Stimulated activated CD8-positive, alpha-beta memory T cell treated with anti-CD3 and anti-CD28 coated beads, Interleukin-12 subunit alpha, Interleukin-12 subunit beta, amount 100 ng/mL, for 4 hours (primary cell): ENCODE measurements around the gene PLOD3.
"Not testable (repeated sequence)": the region's sequence is repeated elsewhere in the genome, so short reads cannot be mapped to it uniquely, and the experiment has no call there.

ENCODE experiments used
- DNase-seq: peaks from one replicate; pipeline ENCODE4 v3.0.0-alpha.2; 2020; ENCODE audit warnings: low read depth

The PLOD3 gene

DNA sequence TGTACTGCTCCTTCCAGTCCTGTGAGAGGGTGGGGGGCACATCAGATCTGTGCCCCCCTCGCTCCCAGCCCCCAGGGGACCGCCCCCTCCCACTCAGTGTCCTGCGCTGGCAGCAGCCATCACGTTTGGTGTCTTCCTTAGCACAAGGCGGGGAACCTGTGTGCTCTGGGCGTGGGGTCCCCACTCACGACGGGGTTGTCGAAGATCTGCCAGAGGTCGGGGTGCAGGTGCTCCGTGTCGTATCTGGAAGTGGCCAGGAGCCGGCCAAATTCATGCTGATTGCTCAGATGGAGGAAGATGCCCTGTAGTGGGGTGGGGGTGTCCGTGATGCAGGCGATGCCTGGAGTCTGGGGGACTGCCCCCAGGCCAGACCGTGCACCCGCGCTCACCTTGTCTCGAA, 7.2 kb downstream of the PLOD3 start:
- no peak for DNase-seq

DNA sequence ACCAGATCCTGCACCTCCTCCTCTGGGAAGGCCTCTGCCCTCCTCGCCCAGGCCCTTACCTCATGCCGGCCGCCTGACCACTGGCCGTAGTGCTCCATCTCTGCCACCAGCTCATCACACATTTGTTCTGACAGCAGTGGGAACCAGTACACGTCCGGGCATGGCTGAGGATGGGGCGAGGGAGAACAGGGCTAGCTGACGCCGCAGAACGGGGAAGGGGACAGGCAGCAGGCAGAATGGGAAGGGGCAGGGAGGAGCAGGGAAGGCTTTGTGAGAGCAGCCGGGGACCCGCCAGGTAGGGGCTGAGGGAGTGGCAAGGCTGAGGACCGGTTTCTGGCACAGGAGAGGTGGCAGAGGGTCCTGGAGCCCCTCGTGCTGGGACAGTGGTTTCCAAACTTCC, 8.6 kb downstream of the PLOD3 start:
- DNase-seq: no peak

DNA sequence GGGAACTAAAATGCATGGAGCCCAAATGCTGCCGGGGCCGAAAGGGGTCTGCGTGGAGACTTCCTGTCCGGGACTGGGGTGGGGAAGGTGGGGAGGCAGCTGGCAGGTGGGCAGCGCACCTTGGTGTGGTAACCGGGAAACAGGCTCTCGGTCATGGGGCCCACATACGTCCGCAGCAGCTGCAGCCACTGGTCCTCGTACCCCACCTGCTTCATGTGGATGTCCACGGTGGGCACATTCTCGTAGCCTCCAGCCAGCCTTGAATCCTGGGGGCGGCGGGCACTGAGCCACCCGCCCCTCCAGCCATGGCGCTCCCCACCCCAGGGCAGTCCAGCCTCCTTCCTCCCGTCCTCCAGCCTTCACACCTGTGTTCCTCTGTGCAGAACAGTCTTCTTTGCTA, 9.9 kb downstream of the PLOD3 start:
- no peak for DNase-seq

GRCh38 chr7:101206665-101207042, 10.7 kb downstream of the PLOD3 start:
- DNase-seq: no peak

DNA sequence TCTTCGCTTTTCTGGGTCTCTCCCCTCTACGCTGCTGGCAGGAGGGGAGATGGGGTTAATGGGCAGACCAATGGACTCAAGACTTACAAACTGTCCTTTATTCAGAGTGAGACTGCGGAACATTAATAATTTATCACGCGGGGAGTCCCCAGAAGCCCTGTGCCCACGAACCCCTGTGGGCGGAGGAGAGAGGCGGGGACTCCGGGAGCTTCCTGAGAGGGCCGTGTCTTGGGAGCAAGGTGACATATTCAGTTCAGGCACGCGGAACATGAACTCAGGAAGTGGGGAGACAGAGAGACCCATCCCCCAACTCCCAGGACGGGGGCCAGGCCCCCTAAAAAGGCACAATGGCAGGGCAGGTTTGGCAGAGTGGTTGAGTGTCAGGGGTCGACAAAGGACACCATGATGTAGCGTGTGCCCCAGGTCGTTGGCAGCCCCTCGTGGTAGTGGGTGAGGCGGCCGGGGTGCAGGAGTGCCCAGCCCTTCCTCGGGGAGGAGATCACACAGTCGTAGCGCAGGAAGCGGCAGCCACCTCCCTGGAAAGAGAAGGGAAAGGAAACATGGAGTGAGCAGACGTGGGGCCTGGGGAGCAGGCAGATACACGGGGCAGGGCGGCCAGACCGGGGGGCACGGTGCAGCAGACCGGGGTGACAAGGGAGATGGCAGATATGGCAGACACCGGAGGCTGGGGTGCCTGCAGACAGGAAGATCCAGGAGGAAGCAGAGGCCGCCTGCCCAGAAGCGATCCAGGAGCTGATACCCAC, 11.3 kb downstream of the PLOD3 start:
- no peak for DNase-seq

DNA sequence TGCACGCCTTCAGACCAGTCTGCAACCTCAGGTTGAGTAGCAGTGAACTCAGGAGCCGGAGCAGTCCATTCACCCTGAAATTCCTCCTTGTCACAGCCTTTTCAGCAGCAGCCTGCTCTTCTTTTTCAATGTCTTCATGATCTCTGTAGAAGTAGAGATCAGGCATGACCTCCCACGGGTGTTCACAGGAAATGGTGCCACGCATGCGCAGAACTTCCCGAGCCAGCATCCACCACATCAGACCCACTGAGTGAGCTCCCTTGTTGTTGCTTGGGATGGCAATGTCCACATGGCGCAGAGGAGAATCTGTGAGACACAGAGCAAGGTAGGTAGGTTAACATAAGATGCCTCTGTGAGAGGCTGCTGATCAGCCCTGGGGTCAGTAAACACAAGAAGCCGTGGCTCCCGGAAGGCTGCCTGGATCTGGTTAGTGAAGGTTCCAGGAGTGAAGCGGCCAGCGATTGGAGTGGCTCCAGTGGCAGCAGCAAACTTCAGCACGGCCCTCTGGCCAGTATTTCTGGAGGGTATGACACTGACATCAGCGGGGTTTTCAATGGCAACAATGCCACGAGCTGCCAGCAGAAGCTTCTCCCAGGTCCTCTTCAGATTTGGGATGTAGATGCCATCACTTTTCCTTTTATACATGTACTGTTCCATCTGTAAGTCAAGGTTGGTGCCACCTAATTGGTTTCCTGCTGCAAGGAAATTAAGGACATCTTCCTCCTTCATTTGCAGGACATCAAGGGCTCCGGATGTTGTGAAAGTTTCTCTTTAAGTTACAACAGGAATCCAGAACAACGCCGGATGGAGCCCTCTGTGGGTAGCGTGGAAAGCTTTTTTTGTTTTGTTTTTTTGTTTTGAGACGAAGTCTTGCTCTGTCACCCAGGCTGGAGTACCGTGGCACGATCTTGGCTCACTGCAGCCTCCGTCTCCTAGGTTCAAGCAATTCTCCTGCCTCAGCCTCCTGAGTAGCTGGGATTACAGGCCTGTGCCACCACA, 13.3 kb downstream of the PLOD3 start:
- DNase-seq: not testable (repeated sequence)

DNA sequence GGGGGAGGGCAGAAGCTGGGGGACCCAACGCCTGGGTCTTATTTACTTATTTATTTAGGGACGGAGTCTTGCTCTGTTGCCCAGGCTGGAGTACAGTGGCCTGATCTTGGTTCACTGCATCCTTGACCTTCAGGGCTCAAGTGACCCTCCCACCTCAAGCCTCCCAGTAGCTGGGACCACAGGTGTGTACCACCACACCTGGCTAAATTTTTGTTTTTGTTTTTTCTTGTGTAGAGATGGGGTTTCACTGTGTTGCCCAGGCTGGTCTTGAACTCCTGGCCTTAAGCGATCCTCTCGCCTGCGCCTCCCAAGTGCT, 14.8 kb downstream of the PLOD3 start:
- DNase-seq: no peak

DNA sequence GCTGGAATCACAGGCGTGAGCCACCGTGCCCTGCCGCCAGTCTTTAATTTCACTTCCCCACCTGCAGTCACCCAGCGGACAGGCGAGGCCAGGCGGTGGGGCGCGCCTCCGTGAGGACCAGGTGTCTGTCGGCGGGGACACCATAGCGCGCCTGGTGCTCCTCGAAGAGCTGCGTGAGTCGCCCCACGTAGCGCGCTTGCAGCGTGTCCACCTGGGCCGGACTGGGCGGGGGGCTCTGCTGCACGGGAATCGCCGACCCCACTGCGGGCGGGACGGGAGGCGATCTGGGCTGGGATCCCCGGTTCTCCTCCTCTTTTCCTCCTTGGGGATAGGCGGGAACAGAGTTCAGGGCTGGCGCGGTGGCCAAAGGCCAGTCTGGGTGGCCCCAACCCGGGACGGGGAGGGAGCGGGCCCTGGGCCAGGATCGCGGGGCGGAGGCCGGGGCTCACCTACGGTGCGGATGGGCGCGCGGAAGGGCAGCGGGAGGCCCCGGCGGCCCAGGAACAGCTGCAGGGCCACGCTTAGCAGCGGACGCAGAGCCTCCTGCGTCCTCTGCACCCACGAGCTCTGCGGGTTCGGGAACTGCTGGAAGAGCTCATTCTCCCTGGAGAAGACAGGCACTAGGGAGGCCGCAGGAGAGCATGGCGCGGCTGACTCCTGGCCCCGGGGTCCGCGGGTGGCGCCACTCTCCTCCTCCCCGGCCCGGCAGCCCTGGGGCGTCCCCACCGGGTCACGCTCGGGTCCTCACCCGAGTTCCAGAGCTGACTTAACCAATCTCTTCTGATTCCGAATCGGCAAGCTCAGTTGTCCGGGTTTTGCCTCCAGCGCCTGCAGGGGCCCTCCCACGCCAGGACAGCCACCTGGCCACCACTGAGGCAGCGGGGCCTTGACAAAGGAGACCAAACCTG, 15.4 kb downstream of the PLOD3 start:
- DNase-seq: no peak

- no peak for DNase-seq
Observed at GRCh38 chr7:101200862-101201599, 16.4 kb downstream of the PLOD3 start, which contains the start of gene MOGAT3. MOGAT3 (minus strand) TSS chr7:101201036; CDS start chr7:101200854, 182 bp downstream.

- DNase-seq: no peak
Observed at GRCh38 chr7:101200504-101200861, 16.9 kb downstream of the PLOD3 start.

DNA sequence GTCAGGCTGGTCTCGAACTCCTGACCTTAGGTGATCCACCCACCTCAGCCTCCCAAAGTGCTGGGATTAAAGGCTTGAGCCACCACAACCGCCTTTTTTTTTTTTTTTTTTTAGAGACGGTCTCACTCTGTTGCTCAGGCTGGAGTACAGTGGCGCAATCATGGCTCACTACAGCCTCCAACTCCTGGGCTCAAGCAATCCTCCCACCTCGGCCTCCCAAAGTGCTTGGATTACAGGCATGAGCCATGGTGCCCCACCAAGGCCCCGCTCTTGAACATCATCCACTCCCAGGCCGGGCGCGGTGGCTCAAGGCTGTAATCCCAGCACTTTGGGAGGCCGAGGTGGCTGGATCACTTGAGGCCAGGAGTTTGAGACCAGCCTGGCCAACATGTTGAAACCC, 17.9 kb downstream of the PLOD3 start:
- not testable (repeated sequence) for DNase-seq

GRCh38 chr7:101198476-101198875, 18.9 kb downstream of the PLOD3 start:
- DNase-seq: no peak

- DNase-seq: no peak
Observed at GRCh38 chr7:101197991-101198390, 19.4 kb downstream of the PLOD3 start.

GRCh38 chr7:101195884-101196283, 21.5 kb downstream of the PLOD3 start:
- DNase-seq: no peak

- no peak for DNase-seq
Observed at GRCh38 chr7:101189109-101189508, 28.3 kb downstream of the PLOD3 start.

- no peak for DNase-seq
Observed at GRCh38 chr7:101186844-101187428, 30.4 kb downstream of the PLOD3 start.

DNA sequence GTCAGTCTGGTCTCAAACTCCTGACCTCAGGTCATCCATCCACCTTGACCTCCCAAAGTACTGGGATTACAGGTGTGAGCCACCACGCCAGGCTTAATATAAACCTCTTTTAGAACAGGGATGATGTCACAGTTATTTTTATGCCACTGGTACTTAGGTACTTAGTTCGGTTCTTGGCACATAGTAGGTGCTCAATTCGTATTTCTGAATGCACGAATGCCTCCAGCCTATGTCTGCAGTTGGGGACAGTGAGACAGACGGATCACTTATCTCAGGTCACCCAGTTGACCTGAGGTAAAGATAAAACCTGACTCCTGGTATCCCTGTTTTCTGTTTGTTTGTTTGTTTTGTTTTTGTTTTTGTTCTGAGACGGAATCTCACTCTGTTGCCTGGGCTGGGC, 31.2 kb downstream of the PLOD3 start:
- no peak for DNase-seq

DNA sequence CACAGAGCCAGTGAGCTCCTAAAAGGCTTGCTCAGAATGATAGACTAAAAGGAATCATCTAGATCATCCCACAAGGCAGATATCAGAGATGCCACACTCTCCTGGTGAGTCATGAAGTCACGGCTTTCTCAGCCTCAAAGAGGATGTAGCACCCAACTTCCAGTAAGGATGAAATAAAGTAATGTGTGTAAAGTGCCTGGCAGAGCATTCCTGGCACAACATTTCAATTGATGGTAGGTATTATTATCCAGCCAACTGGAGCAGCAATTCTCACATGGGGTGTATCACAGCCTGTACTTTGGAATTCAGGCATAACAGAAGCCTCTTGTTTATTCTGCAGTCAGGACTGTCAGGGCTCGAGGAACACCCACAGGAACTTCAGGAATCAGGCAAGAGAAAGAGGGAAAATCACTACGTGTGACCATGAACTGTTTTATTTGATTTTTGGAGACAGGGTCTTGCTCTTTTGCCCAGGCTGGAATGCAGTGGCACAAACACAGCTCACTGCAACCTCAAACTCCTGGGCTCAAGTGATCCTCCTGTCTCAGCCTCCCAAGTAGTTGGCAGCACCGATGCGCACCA, 32.0 kb downstream of the PLOD3 start:
- DNase-seq: no peak

- DNase-seq: no peak
Observed at GRCh38 chr7:101180130-101180755, 37.1 kb downstream of the PLOD3 start, which contains the start of gene NAT16. NAT16 (minus strand) TSS chr7:101180293; CDS start chr7:101174807, 5,486 bp downstream.

DNA sequence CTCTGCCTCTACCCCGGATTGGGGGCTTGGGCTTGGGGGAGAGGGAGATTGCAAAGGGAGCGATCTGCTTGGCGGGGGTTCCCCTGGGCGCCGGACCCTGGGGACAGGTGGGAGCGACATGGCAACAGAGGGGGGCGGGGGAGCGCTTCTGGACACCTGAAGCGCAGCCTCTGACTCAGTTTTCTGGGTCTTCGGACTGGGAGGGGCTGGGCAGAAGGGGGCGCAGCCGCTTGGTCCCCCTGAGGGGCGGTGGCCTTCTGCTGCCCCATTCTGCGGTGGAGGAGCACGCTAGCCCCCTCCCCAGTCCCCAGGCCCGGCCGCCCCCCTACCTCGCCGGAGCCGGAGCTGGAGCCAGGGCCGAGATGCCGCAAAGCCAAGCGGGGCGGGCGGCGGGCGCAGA, 37.7 kb downstream of the PLOD3 start:
- DNase-seq: no peak
